HCT116 (cell line): ENCODE measurements around the gene LASP1NB.

Experiments
- ATAC-seq: fragments of 200-7000 bp; cut with Tn5 transposase; 2 replicates; pipeline ENCODE4 v1.9.1; 2020; ENCODE audit warnings: mild to moderate bottlenecking, moderate library complexity
- BruUV-seq: library from RNA; stranded (reverse); fragments of 400-500 nt; replicated peaks from 2 replicates; lab custom pipeline; 2021; lab: Mats Ljungman, UMichigan
- CTCF ChIA-PET: fragments of 300-600 bp; sonication (Branson Sonifier 250); formaldehyde crosslinking; loops from one replicate; lab custom pipeline; 2021; ENCODE audit warnings: antibody characterized with exemption; lab: Charles Lee
- POLR2A ChIA-PET: fragments of 300-600, 350-600 bp; sonication (Branson Sonifier 250); formaldehyde crosslinking; loops from one replicate; lab custom pipeline; 2021; ENCODE audit warnings: antibody characterized with exemption; lab: Charles Lee
- RAD21 ChIA-PET, 2 experiments: fragments of 300-600 bp; sonication (Branson Sonifier 250); formaldehyde crosslinking; loops; one replicate each; lab custom pipeline; 2023; ENCODE audit warnings: low total read pairs in 2 of 2; ENCODE audit not compliant: uncharacterized antibody in 2 of 2, unreplicated experiment in 2 of 2, low non-redundant PET in 1 of 2; lab: Charles Lee
- DNase-seq: peaks from one replicate; pipeline ENCODE4 v3.0.0-alpha.2; 2010; ENCODE audit warnings: low read depth, low spot score
- H2AFZ ChIP-seq: fragments of 200-600 bp; shearing (Covaris generic), sonication (generic); 2 replicates; pipeline ENCODE4 v1.6.1; 2017; ENCODE audit warnings: low read depth, mixed run types, mixed read lengths, antibody characterized with exemption, low read length; ENCODE audit not compliant: poor library complexity, severe bottlenecking
- H3K27ac ChIP-seq: 2 replicates; pipeline ENCODE4 v1.5.1; 2012; ENCODE audit warnings: low read depth, low read length
- H3K27me3 ChIP-seq: fragments of 200-600 bp; sonication (generic); 2 replicates; pipeline ENCODE4 v1.6.1; 2016; ENCODE audit warnings: mixed run types, low read length, mixed read lengths; ENCODE audit not compliant: insufficient read depth
- H3K36me3 ChIP-seq, 2 experiments: fragments of 200-500 bp in 1 of 2; fragments of 200-600 bp in 1 of 2; sonication (Bioruptor generic) in 1 of 2; sonication (generic) in 1 of 2; 2 replicates each; pipeline versions ENCODE4 v1.5.1 to v1.6.1; 2014 to 2016; ENCODE audit warnings: low read length in 2 of 2, inconsistent platforms in 1 of 2, mixed read lengths in 1 of 2, mixed run types in 1 of 2; ENCODE audit not compliant: insufficient read depth in 2 of 2, control insufficient read depth in 1 of 2
- H3K4me1 ChIP-seq, 2 experiments: fragments of 200-600 bp in 1 of 2; sonication (generic) in 1 of 2; 2 replicates each; pipeline versions ENCODE4 v1.5.1 to v1.6.1; 2012 to 2017; ENCODE audit warnings: low read length in 2 of 2, inconsistent platforms in 1 of 2, mild to moderate bottlenecking in 1 of 2, mixed read lengths in 1 of 2, mixed run types in 1 of 2, moderate library complexity in 1 of 2; ENCODE audit not compliant: insufficient read depth in 2 of 2, control insufficient read depth in 1 of 2
- H3K4me2 ChIP-seq: fragments of 200-600 bp; sonication (generic); 2 replicates; pipeline ENCODE4 v1.6.1; 2017; ENCODE audit warnings: mixed run types, low read length, mixed read lengths
- H3K4me3 ChIP-seq, 2 experiments: fragments of 200-600 bp in 1 of 2; sonication (generic) in 1 of 2; replicated peaks in 1 of 2; 2 replicates each; pipeline ENCODE4 v1.5.1; 2011 to 2016; ENCODE audit warnings: low read length in 2 of 2, control low read depth in 1 of 2, low read depth in 1 of 2, mild to moderate bottlenecking in 1 of 2, mixed read lengths in 1 of 2, mixed run types in 1 of 2
- H3K79me2 ChIP-seq: fragments of 200-600 bp; sonication (generic); 2 replicates; pipeline ENCODE4 v1.6.1; 2017; ENCODE audit warnings: mild to moderate bottlenecking, mixed run types, low read length, moderate library complexity, mixed read lengths; ENCODE audit not compliant: insufficient read depth
- H3K9ac ChIP-seq: fragments of 200-600 bp; sonication (generic); 2 replicates; pipeline ENCODE4 v1.6.1; 2016; ENCODE audit warnings: low read length, mixed read lengths
- H3K9me2 ChIP-seq: fragments of 200-600 bp; sonication (generic), shearing (Covaris generic); 2 replicates; pipeline ENCODE4 v1.6.1; 2017; ENCODE audit warnings: mixed run types, mild to moderate bottlenecking, moderate library complexity; ENCODE audit not compliant: insufficient read depth
- H3K9me3 ChIP-seq, 2 experiments: fragments of 200-500 bp in 1 of 2; fragments of 200-600 bp in 1 of 2; sonication (Bioruptor generic) in 1 of 2; sonication (generic) in 1 of 2; 2 replicates each; pipeline ENCODE4 v1.6.1; 2014 to 2017; ENCODE audit warnings: low read length in 2 of 2, mixed read lengths in 2 of 2, inconsistent platforms in 1 of 2, low read depth in 1 of 2, mild to moderate bottlenecking in 1 of 2, mixed run types in 1 of 2, moderate library complexity in 1 of 2; ENCODE audit not compliant: control insufficient read depth in 1 of 2, insufficient read depth in 1 of 2
- H4K20me1 ChIP-seq: fragments of 200-600 bp; sonication (generic), shearing (Covaris generic); 2 replicates; pipeline ENCODE4 v1.6.1; 2017; ENCODE audit warnings: mixed run types, mild to moderate bottlenecking, moderate library complexity; ENCODE audit not compliant: insufficient read depth
- EGR1 ChIP-seq: IDR thresholded peaks from 2 replicates; pipeline ENCODE4 v1.6.1; 2012; ENCODE audit warnings: low read depth
- EZH2phosphoT487 ChIP-seq: fragments of 200-600 bp; IDR thresholded peaks from 2 replicates; pipeline ENCODE4 v1.6.1; 2018; ENCODE audit warnings: antibody characterized with exemption, borderline replicate concordance
- MAX ChIP-seq: IDR thresholded peaks from 2 replicates; pipeline ENCODE4 v1.6.1; 2012
- POLR2AphosphoS5 ChIP-seq: IDR thresholded peaks from 2 replicates; pipeline ENCODE4 v1.6.1; 2011; ENCODE audit warnings: mild to moderate bottlenecking, low read depth, low read length, moderate library complexity
- SIN3A ChIP-seq: IDR thresholded peaks from 2 replicates; pipeline ENCODE4 v1.6.1; 2012; ENCODE audit warnings: low read depth
- SRF ChIP-seq: IDR thresholded peaks from 2 replicates; pipeline ENCODE4 v1.6.1; 2012; ENCODE audit warnings: low read depth
- ZBTB33 ChIP-seq: IDR thresholded peaks from 2 replicates; pipeline ENCODE4 v1.6.1; 2011; ENCODE audit warnings: mild to moderate bottlenecking, low read length, moderate library complexity; ENCODE audit not compliant: insufficient replicate concordance; ENCODE audit errors: extremely low read depth
- ZNF274 ChIP-seq: fragments of 200-500 bp; sonication (Bioruptor generic); IDR thresholded peaks from 2 replicates; pipeline ENCODE4 v1.6.1; 2014; ENCODE audit warnings: mild to moderate bottlenecking, low read depth, low read length, inconsistent platforms
- intact Hi-C: fragments of 100-400 bp; cut with micrococcal nuclease; formaldehyde crosslinking; loops from 2 replicates; pipeline ENCODE4 v1.10.0; 2022

The LASP1NB gene

GRCh38 chr17:38905375-38905774 lies 20.0 kb upstream of the LASP1NB start:
- DNase-seq (no peak), ATAC-seq (no peak)
- no peaks in the 10 kb centered on the region for H4K20me1 ChIP-seq
- H3K4me3 ChIP-seq, result no peak overlapping the region
- H3K36me3 ChIP-seq, result peaks cover 12 to 18% of the 10 kb centered on the region in 2 experiments; a peak in 3 of 4 replicates
- H3K9me3 ChIP-seq, result no peaks in the 10 kb centered on the region
- intact Hi-C loops, result no loop called here
- TF ChIP-seq POLR2AphosphoS5, result no peak
- no peak for TF ChIP-seq MAX
- no peak for TF ChIP-seq SRF
- TF ChIP-seq ZNF274, result no peak
- TF ChIP-seq EZH2phosphoT487, result no peak
- no peak for TF ChIP-seq EGR1
- no peak for TF ChIP-seq ZBTB33
- TF ChIP-seq SIN3A, result no peak
- BruUV-seq, result no TSS peak
- no peak overlapping the region for H3K9ac ChIP-seq
- H3K79me2 ChIP-seq, result peaks cover 57% of the 10 kb centered on the region
- H3K4me1 ChIP-seq, result no peaks in the 10 kb centered on the region
- H3K4me2 ChIP-seq, result no peak overlapping the region
- no peak overlapping the region for H3K27ac ChIP-seq
- no peaks in the 10 kb centered on the region for H3K9me2 ChIP-seq
- H3K27me3 ChIP-seq, result no peaks in the 10 kb centered on the region
- H2AFZ ChIP-seq, result no peak overlapping the region
- ChIA-PET CTCF (no interaction called here), RAD21 (no interaction called here), POLR2A (no interaction called here)
